Liver (tissue), 9 donors: ENCODE results near the gene NXPE3. TPM values are rescaled to one million over a fixed set of nuclear protein-coding genes. Genes with fewer than 3 reads are reported as not detected.

Experiments
- DNase-seq: peaks from one replicate; pipeline ENCODE4 v3.0.0-alpha.2; 2017; ENCODE audit warnings: low spot score
- H3K27ac ChIP-seq, 2 donors: one replicate each; pipeline ENCODE4 v1.7.0; 2013; ENCODE audit warnings: inconsistent platforms in 2 of 2, low read length in 2 of 2, control low read depth in 1 of 2, low read depth in 1 of 2, mild to moderate bottlenecking in 1 of 2
- H3K27me3 ChIP-seq, 4 donors: one replicate each; pipeline versions ENCODE4 v1.6.1 to v1.7.0; 2013; ENCODE audit warnings: low read length in 3 of 4, inconsistent platforms in 1 of 4, mild to moderate bottlenecking in 1 of 4, moderate library complexity in 1 of 4; ENCODE audit not compliant: control insufficient read depth in 4 of 4, insufficient read depth in 4 of 4
- H3K36me3 ChIP-seq, 4 donors: one replicate each; pipeline versions ENCODE4 v1.6.1 to v1.7.0; 2013; ENCODE audit warnings: low read length in 3 of 4, mild to moderate bottlenecking in 3 of 4, low read depth in 1 of 4, moderate library complexity in 1 of 4; ENCODE audit not compliant: control insufficient read depth in 4 of 4, insufficient read depth in 3 of 4
- H3K4me1 ChIP-seq, 4 donors: one replicate each; pipeline versions ENCODE4 v1.6.1 to v1.7.0; 2013; ENCODE audit warnings: low read length in 3 of 4, mild to moderate bottlenecking in 3 of 4, moderate library complexity in 1 of 4; ENCODE audit not compliant: control insufficient read depth in 4 of 4, insufficient read depth in 4 of 4
- H3K4me3 ChIP-seq, 3 donors: one replicate each; pipeline versions ENCODE4 v1.6.1 to v1.7.0; 2013; ENCODE audit warnings: low read length in 3 of 3, control low read depth in 1 of 3, low read depth in 1 of 3, mild to moderate bottlenecking in 1 of 3
- H3K9ac ChIP-seq, 2 donors: one replicate each; pipeline ENCODE4 v1.7.0; 2013; ENCODE audit warnings: low read length in 2 of 2, mild to moderate bottlenecking in 2 of 2, moderate library complexity in 2 of 2, control low read depth in 1 of 2, low read depth in 1 of 2
- H3K9me3 ChIP-seq, 4 donors: one replicate each; pipeline versions ENCODE4 v1.6.1 to v1.7.0; 2013; ENCODE audit warnings: low read length in 3 of 4; ENCODE audit not compliant: control insufficient read depth in 4 of 4
- EGR1 ChIP-seq, 2 donors: IDR thresholded peaks; 2 replicates each; pipeline ENCODE4 v1.6.1; 2016 to 2018; ENCODE audit warnings: antibody characterized with exemption in 2 of 2, low read depth in 2 of 2
- FOXA1 ChIP-seq: IDR thresholded peaks from 2 replicates; pipeline ENCODE4 v1.6.1; 2016; ENCODE audit warnings: antibody characterized with exemption
- FOXA2 ChIP-seq: IDR thresholded peaks from 2 replicates; pipeline ENCODE4 v1.6.1; 2016; ENCODE audit warnings: antibody characterized with exemption
- HNF4A ChIP-seq, 2 donors: conservative IDR thresholded peaks; 2 replicates each; pipeline ENCODE4 v1.6.1; 2016; ENCODE audit warnings: antibody characterized with exemption in 2 of 2, mild to moderate bottlenecking in 2 of 2
- HNF4G ChIP-seq: IDR thresholded peaks from 2 replicates; pipeline ENCODE4 v1.6.1; 2016; ENCODE audit warnings: antibody characterized with exemption
- JUND ChIP-seq, 2 donors: IDR thresholded peaks; 2 replicates each; pipeline ENCODE4 v1.6.1; 2016; ENCODE audit warnings: antibody characterized with exemption in 2 of 2
- NR2F2 ChIP-seq: IDR thresholded peaks from 2 replicates; pipeline ENCODE4 v1.6.1; 2016; ENCODE audit warnings: antibody characterized with exemption
- RAD21 ChIP-seq, 2 donors: IDR thresholded peaks; 2 replicates each; pipeline ENCODE4 v1.6.1; 2016; ENCODE audit warnings: antibody characterized with exemption in 2 of 2, mild to moderate bottlenecking in 2 of 2
- RXRA ChIP-seq, 2 donors: IDR thresholded peaks; 2 replicates each; pipeline ENCODE4 v1.6.1; 2017 to 2018; ENCODE audit warnings: antibody characterized with exemption in 2 of 2, mild to moderate bottlenecking in 1 of 2
- SP1 ChIP-seq: IDR thresholded peaks from 2 replicates; pipeline ENCODE4 v1.6.1; 2018; ENCODE audit warnings: antibody characterized with exemption, mild to moderate bottlenecking
- TAF1 ChIP-seq: conservative IDR thresholded peaks from 2 replicates; pipeline ENCODE4 v1.6.1; 2016; ENCODE audit warnings: antibody characterized with exemption, mild to moderate bottlenecking
- YY1 ChIP-seq: IDR thresholded peaks from 2 replicates; pipeline ENCODE4 v1.6.1; 2016; ENCODE audit warnings: antibody characterized with exemption, mild to moderate bottlenecking
- polyA plus RNA-seq, 2 donors: library from polyadenylated mRNA; stranded (reverse) in 1 of 2; unstranded in 1 of 2; fragments of 200-250 nt in 1 of 2; fragments of >200 nt in 1 of 2; fragmentation: Nextera tagmentation in 1 of 2; extraction: Ambion mirVana in 1 of 2; gene quantifications; one replicate each; pipeline versions ENCODE4 v1.2.1 to v1.2.3, GENCODE V29; 2013 to 2015
- total RNA-seq, 2 donors: library from RNA; depleted of rRNA; stranded (reverse); fragments of >200 nt; gene quantifications; one replicate each; pipeline ENCODE4 v1.2.3, GENCODE V29; 2014
- TF ChIP-seq, protein P1 (sequence below): fragments of 150-350 bp; IDR thresholded peaks from 2 replicates; pipeline ENCODE4 v1.5.1; 2017; ENCODE audit warnings: improper control_type of control experiment, low read depth, low read length; ENCODE audit not compliant: missing input control
- TF ChIP-seq, protein P2 (sequence below): IDR thresholded peaks from 2 replicates; pipeline ENCODE4 v1.6.1; 2016; ENCODE audit warnings: antibody characterized with exemption
- TF ChIP-seq, protein P3 (sequence below): IDR thresholded peaks from 2 replicates; pipeline ENCODE4 v1.6.1; 2016; ENCODE audit warnings: antibody characterized with exemption, mild to moderate bottlenecking
- TF ChIP-seq, protein P4 (sequence below): IDR thresholded peaks from 2 replicates; pipeline ENCODE4 v1.6.1; 2016; ENCODE audit warnings: antibody characterized with exemption
- TF ChIP-seq, protein P5 (sequence below): IDR thresholded peaks from 2 replicates; pipeline ENCODE4 v1.6.1; 2016; ENCODE audit warnings: antibody characterized with exemption
- donor health status: healthy.
- donor health status: healthy.
- donor health status: healthy.
- donor health status: healthy.
- donor health status: healthy.

The NXPE3 gene
- total and polyA plus RNA-seq, 4 donors, result 1.1 to 2.7 (median 1.7) TPM

DNA sequence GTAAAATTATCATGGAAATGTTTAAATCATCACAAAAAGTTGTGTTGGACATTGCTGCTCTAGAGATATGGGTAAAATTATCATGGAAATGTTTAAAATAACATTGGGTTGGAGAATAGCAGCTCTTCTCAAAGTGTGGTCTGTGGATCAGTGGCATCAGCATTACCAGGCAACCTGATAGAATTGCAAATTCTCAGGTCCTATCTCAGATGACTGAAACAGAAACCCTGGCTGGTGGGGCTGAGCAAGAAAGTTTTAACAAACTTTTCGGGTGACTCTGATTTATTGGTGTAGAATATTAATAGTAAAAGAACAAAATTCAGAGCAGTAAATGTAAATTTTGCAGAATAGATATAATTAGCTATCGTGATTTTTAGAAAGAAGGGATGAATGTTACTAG is 28.9 kb downstream of the NXPE3 start (continued):
- TF ChIP-seq TAF1, result no peak
- TF ChIP-seq FOXA2, result no peak
- no peak for TF ChIP-seq SP1
- TF ChIP-seq, protein P1, sequence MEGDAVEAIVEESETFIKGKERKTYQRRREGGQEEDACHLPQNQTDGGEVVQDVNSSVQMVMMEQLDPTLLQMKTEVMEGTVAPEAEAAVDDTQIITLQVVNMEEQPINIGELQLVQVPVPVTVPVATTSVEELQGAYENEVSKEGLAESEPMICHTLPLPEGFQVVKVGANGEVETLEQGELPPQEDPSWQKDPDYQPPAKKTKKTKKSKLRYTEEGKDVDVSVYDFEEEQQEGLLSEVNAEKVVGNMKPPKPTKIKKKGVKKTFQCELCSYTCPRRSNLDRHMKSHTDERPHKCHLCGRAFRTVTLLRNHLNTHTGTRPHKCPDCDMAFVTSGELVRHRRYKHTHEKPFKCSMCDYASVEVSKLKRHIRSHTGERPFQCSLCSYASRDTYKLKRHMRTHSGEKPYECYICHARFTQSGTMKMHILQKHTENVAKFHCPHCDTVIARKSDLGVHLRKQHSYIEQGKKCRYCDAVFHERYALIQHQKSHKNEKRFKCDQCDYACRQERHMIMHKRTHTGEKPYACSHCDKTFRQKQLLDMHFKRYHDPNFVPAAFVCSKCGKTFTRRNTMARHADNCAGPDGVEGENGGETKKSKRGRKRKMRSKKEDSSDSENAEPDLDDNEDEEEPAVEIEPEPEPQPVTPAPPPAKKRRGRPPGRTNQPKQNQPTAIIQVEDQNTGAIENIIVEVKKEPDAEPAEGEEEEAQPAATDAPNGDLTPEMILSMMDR, result no peak

DNA sequence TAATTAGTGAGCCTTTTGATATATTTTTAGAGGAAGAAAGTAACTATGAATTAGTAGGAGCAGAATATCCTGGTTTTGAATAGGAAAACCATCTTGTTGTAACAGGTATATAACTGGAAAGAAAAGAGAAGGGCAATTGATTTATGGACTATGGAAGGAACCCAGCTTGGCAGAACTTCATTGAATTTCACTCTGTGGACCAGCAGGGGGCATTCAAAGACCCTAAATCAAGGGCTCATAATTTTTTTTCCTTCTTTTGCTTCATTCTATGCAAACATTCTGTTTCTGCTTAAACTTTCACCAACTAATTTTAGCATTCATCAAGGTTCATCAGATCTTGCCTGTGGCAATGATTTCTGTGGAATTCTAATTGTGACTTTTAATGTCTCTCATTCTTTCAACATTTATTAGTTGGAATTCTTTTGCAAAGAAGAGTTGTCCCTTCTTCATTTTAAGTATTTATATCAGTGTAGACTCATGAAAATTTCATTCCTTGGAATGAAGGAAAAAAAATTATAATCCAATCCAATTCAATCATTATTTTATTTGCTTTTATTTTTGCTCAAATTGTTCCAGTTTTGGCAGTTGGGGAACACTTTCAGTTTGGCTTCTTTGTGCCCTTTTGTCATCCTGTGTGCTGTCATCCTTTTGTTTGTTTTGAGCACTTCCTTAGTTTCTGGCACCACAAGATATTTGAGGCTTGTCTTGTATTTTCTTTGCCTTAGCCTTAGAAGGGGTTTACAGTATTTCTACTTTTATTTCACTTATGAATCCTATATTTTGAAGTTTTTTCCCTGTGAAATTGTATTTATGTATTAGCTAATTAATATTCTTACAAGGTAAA is 30.4 kb downstream of the NXPE3 start:
- H3K9ac ChIP-seq, result no peak overlapping the region
- no peaks in the 10 kb centered on the region for H3K36me3 ChIP-seq
- peaks cover 0 to 14% (median 10%) of the 10 kb centered on the region in 4 donors for H3K4me1 ChIP-seq
- H3K9me3 ChIP-seq, result no peaks in the 10 kb centered on the region
- H3K4me3 ChIP-seq, result no peak overlapping the region
- no peak overlapping the region for H3K27ac ChIP-seq
- H3K27me3 ChIP-seq, result no peaks in the 10 kb centered on the region
- TF ChIP-seq FOXA2 (no peak), JUND (IDR thresholded peaks at IDR 0.05) (no peak), HNF4A (conservative IDR thresholded peaks at IDR 0.05) (peak; percentile 26 to 35), YY1 (no peak), SP1 (no peak), RAD21 (IDR thresholded peaks at IDR 0.05) (peak; percentile 90 to 92), RXRA (IDR thresholded peaks at IDR 0.05) (peak in 1 of 2 donors; percentile 8)
- TF ChIP-seq, protein P1, result peak; percentile 79
- TF ChIP-seq, protein P2, sequence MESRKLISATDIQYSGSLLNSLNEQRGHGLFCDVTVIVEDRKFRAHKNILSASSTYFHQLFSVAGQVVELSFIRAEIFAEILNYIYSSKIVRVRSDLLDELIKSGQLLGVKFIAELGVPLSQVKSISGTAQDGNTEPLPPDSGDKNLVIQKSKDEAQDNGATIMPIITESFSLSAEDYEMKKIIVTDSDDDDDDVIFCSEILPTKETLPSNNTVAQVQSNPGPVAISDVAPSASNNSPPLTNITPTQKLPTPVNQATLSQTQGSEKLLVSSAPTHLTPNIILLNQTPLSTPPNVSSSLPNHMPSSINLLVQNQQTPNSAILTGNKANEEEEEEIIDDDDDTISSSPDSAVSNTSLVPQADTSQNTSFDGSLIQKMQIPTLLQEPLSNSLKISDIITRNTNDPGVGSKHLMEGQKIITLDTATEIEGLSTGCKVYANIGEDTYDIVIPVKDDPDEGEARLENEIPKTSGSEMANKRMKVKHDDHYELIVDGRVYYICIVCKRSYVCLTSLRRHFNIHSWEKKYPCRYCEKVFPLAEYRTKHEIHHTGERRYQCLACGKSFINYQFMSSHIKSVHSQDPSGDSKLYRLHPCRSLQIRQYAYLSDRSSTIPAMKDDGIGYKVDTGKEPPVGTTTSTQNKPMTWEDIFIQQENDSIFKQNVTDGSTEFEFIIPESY, result no peak
- no peak for DNase-seq

DNA sequence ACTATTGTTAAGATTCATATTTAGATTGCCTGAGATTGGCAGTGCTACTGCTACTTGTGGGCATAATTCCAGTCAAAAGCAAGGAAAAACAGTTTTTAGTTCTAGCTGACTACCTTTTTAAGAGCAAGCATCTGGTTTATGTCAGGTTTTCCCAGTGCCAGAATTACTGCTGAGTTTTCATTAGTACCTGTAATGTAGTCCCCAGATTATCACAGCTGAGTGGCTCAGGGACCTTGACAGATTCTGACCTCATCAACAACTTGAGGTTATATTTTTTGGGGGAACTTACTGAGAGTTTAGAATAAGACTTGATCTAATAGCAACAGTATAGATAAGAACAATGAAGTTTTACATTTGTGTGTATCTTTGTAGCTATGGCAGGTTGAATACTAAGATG is 31.0 kb downstream of the NXPE3 start:
- H3K27me3 ChIP-seq, result no peaks in the 10 kb centered on the region
- no peak overlapping the region for H3K9ac ChIP-seq
- no peak overlapping the region for H3K4me3 ChIP-seq
- no peaks in the 10 kb centered on the region for H3K36me3 ChIP-seq
- H3K4me1 ChIP-seq, result peaks cover 0 to 19% (median 14%) of the 10 kb centered on the region in 4 donors
- DNase-seq, result no peak
- no peak overlapping the region for H3K27ac ChIP-seq
- no peaks in the 10 kb centered on the region for H3K9me3 ChIP-seq
- TF ChIP-seq YY1 (no peak), HNF4A (conservative IDR thresholded peaks at IDR 0.05) (no peak), RAD21 (IDR thresholded peaks at IDR 0.05) (no peak), HNF4G (no peak), EGR1 (IDR thresholded peaks at IDR 0.05; ENCODE audit: low read depth in 2 of 2) (no peak), NR2F2 (no peak), FOXA1 (no peak), RXRA (IDR thresholded peaks at IDR 0.05) (no peak), SP1 (no peak), FOXA2 (no peak), JUND (IDR thresholded peaks at IDR 0.05) (no peak)
- TF ChIP-seq, protein P3, sequence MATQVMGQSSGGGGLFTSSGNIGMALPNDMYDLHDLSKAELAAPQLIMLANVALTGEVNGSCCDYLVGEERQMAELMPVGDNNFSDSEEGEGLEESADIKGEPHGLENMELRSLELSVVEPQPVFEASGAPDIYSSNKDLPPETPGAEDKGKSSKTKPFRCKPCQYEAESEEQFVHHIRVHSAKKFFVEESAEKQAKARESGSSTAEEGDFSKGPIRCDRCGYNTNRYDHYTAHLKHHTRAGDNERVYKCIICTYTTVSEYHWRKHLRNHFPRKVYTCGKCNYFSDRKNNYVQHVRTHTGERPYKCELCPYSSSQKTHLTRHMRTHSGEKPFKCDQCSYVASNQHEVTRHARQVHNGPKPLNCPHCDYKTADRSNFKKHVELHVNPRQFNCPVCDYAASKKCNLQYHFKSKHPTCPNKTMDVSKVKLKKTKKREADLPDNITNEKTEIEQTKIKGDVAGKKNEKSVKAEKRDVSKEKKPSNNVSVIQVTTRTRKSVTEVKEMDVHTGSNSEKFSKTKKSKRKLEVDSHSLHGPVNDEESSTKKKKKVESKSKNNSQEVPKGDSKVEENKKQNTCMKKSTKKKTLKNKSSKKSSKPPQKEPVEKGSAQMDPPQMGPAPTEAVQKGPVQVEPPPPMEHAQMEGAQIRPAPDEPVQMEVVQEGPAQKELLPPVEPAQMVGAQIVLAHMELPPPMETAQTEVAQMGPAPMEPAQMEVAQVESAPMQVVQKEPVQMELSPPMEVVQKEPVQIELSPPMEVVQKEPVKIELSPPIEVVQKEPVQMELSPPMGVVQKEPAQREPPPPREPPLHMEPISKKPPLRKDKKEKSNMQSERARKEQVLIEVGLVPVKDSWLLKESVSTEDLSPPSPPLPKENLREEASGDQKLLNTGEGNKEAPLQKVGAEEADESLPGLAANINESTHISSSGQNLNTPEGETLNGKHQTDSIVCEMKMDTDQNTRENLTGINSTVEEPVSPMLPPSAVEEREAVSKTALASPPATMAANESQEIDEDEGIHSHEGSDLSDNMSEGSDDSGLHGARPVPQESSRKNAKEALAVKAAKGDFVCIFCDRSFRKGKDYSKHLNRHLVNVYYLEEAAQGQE, result no peak
- TF ChIP-seq, protein P1, result no peak
- TF ChIP-seq, protein P4, sequence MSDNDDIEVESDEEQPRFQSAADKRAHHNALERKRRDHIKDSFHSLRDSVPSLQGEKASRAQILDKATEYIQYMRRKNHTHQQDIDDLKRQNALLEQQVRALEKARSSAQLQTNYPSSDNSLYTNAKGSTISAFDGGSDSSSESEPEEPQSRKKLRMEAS, result no peak
- TF ChIP-seq, protein P5, sequence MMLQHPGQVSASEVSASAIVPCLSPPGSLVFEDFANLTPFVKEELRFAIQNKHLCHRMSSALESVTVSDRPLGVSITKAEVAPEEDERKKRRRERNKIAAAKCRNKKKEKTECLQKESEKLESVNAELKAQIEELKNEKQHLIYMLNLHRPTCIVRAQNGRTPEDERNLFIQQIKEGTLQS, result no peak
